Calu3 (cell line): ENCODE measurements around the gene HCK. TPM values are rescaled to one million over a fixed set of nuclear protein-coding genes. Genes with fewer than 3 reads are reported as not detected.

ENCODE experiments used
- BruUV-seq: library from RNA; stranded (reverse); fragments of 400-500 nt; replicated peaks from 2 replicates; lab custom pipeline; 2021; lab: Mats Ljungman, UMichigan
- CTCF ChIA-PET: fragments of 300-600 bp; sonication (Branson Sonifier 250); formaldehyde crosslinking; loops from one replicate; lab custom pipeline; 2022; ENCODE audit warnings: antibody characterized with exemption; lab: Charles Lee
- DNase-seq: peaks from one replicate; pipeline ENCODE4 v3.0.0; 2022
- H3K27ac Mint-ChIP-seq: one replicate; pipeline ENCODE4 v1.8.0; 2022; ENCODE audit warnings: mixed read lengths; ENCODE audit not compliant: unreplicated experiment
- H3K27me3 Mint-ChIP-seq: one replicate; pipeline ENCODE4 v1.8.0; 2022; ENCODE audit warnings: mixed read lengths; ENCODE audit not compliant: unreplicated experiment
- H3K36me3 Mint-ChIP-seq: one replicate; pipeline ENCODE4 v1.8.0; 2022; ENCODE audit warnings: mild to moderate bottlenecking, moderate library complexity, mixed read lengths; ENCODE audit not compliant: insufficient read depth, unreplicated experiment
- H3K4me1 Mint-ChIP-seq: one replicate; pipeline ENCODE4 v1.8.0; 2022; ENCODE audit warnings: mild to moderate bottlenecking, low read depth, mixed read lengths; ENCODE audit not compliant: unreplicated experiment
- H3K4me3 Mint-ChIP-seq: one replicate; pipeline ENCODE4 v1.8.0; 2022; ENCODE audit warnings: mild to moderate bottlenecking, low read depth, moderate library complexity, mixed read lengths; ENCODE audit not compliant: unreplicated experiment
- H3K9me3 Mint-ChIP-seq: one replicate; pipeline ENCODE4 v1.8.0; 2022; ENCODE audit warnings: low read depth, mixed read lengths; ENCODE audit not compliant: unreplicated experiment
- CTCF ChIP-seq: fragments of 200-600 bp; IDR thresholded peaks from one replicate; pipeline ENCODE4 v1.8.0; 2022; ENCODE audit warnings: antibody characterized with exemption; ENCODE audit not compliant: unreplicated experiment
- intact Hi-C: fragments of 100-400 bp; cut with micrococcal nuclease; formaldehyde crosslinking; loops from one replicate; pipeline ENCODE4 v1.10.0; 2022; ENCODE audit not compliant: unreplicated experiment
- total RNA-seq: library from RNA; stranded (reverse); gene quantifications from 2 replicates; pipeline ENCODE4 v1.2.3, GENCODE V29; 2022

The HCK gene
- total RNA-seq, 1 experiment from 2014 or later: not detected

GRCh38 chr20:32088759-32089158 lies 36.7 kb downstream of the HCK start:
- intact Hi-C loops: no loop called here
- Mint-ChIP-seq H3K9me3 (no peaks in the 10 kb centered on the region), H3K4me3 (no peak overlapping the region), H3K27ac (no peak overlapping the region), H3K27me3 (peaks cover 54% of the 10 kb centered on the region), H3K36me3 (no peaks in the 10 kb centered on the region), H3K4me1 (no peaks in the 10 kb centered on the region)
- CTCF ChIA-PET: interaction anchor here (1.7 kb wide), 1 partner anchor 71 kb away, joined by 4 read pairs; no protein-coding TSS in a partner anchor
- TF ChIP-seq CTCF: no peak
- DNase-seq: no peak
- no TSS peak for BruUV-seq

- intact Hi-C loops: loop anchor here (5.0 kb wide), 2 partner anchors 52 to 237 kb away; no protein-coding TSS in a partner anchor
- no peak for TF ChIP-seq CTCF
- H3K9me3 Mint-ChIP-seq: no peaks in the 10 kb centered on the region
- H3K4me1 Mint-ChIP-seq: no peaks in the 10 kb centered on the region
- H3K27ac Mint-ChIP-seq: no peak overlapping the region
- no peak for DNase-seq
- CTCF ChIA-PET: interaction anchor here (0.8 to 1.7 kb wide), 4 partner anchors 18 to 237 kb away, joined by 4 to 5 read pairs (median 4); no protein-coding TSS in a partner anchor
- peaks cover 54% of the 10 kb centered on the region for H3K27me3 Mint-ChIP-seq
- no peaks in the 10 kb centered on the region for H3K36me3 Mint-ChIP-seq
- no TSS peak for BruUV-seq
- no peak overlapping the region for H3K4me3 Mint-ChIP-seq
These were observed 37.8 kb downstream of the HCK start for GRCh38 chr20:32089637-32090362.

- BruUV-seq: no TSS peak
- intact Hi-C loops: loop anchor here (1.0 to 5.0 kb wide), 3 partner anchors 55 to 270 kb away; no protein-coding TSS in a partner anchor
- CTCF ChIA-PET: interaction anchor here (0.8 to 1.6 kb wide), 3 partner anchors 15 to 236 kb away, joined by 3 to 4 read pairs (median 3); no protein-coding TSS in a partner anchor
- Mint-ChIP-seq H3K27me3 (peaks cover 40% of the 10 kb centered on the region), H3K27ac (no peak overlapping the region), H3K4me1 (no peaks in the 10 kb centered on the region), H3K36me3 (no peaks in the 10 kb centered on the region), H3K4me3 (no peak overlapping the region), H3K9me3 (no peaks in the 10 kb centered on the region)
- TF ChIP-seq CTCF: peak; percentile 98
- DNase-seq: peak; percentile 91
These were observed 39.9 kb downstream of the HCK start for GRCh38 chr20:32091888-32092346.

DNA sequence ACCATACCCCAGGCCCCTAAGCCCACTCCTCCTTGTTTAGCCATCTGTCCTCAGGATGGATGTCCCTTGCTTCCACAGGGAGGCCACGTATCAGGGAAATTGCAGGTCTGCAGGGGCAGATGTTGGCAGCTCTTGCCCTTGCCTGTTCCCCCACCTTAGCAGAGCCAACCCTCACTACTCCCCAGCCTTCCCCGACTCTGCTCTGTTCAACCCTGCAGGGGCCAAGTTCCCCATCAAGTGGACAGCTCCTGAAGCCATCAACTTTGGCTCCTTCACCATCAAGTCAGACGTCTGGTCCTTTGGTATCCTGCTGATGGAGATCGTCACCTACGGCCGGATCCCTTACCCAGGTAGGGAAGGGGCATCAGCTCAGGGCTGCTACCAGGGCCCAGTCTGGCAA lies 46.7 kb downstream of the HCK start:
- Mint-ChIP-seq H3K4me3 (no peak overlapping the region), H3K4me1 (no peaks in the 10 kb centered on the region), H3K27ac (no peak overlapping the region), H3K36me3 (no peaks in the 10 kb centered on the region), H3K9me3 (no peaks in the 10 kb centered on the region), H3K27me3 (peaks cover 74% of the 10 kb centered on the region)
- no peak for DNase-seq
- intact Hi-C loops: no loop called here
- CTCF ChIA-PET: no interaction called here
- BruUV-seq: no TSS peak
- TF ChIP-seq CTCF: no peak
